ENCODE data around the gene LRRC2. TPM values are rescaled to one million over a fixed set of nuclear protein-coding genes. Genes with fewer than 3 reads are reported as not detected.

LRRC2 gene
- total and polyA plus RNA-seq, 9 of the 15 experiments (the other 6 are each of a cell fraction or from before 2014, with no cell fraction given): 0.01 to 0.04 (median 0.03) TPM; not detected in 5

DNA sequence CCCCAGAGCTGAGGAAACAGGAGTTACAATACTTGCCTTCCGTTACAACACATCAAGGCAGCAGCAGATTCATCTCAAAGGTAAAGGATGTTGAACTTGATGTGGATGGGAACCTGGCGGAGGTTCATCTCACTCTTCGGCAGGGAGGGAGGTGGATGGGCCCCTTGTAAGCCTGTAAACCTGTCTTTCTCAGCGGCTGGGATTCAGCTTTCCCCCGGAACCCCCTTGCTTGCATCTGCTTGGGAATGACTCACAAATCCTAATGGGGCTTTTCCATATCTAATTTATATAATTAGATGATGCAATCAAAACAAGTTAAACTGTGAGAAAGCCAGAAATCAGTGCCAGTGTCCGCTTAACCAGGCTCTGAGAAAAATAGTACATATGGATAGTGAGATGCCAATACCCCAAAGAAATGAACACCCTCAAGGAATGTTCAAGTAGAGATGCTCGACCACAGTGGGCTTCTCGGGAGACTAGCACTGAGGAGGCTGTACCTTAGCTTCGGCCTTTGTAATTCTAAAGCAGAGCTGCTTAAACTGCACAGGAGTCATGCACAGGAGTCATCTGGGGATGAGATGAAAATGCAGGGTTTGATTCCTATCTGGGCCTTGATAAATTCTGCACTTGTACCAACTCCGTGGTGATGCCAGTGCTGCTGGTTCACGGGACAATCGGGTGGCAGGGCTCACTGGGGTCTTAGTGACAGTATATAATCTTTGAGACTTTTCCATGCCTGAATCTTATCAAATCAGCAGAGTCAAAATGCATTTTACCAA, 44.0 kb upstream of the LRRC2 start (continued):
- TF ChIP-seq HNRNPH1 (optimal IDR thresholded peaks at IDR 0.05; ENCODE audit: low read depth, low read length) (no peak), ZSCAN32 (CRISPR knock-in tag; IDR thresholded peaks at IDR 0.05) (0 out of 2 replicates have a peak, but pooled peaks have one; percentile 15)

DNA sequence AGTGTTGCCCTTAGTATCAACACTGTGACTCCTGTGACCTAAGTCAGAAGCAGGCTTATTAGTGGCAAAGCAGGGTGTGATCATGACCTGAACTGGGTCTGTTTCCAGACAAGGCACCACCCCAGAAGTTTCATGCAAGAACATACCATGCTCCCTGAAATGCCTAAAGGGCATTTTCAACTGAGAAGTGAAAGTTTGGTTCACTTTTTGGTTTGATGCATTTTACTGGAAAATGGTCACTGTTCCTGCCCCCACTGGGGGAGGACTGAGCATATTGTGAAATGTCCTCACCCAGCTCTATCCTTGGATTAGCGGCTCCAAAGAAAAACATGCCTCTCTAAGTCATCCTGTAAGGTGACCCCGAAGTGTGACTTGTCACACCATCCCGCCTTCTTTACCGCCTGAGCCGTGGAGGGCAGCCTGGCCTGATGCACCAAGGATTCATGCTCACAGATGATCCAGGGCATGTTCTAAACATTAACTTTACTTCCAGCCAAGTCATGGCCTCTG, 43.2 kb upstream of the LRRC2 start:
- intact Hi-C loops (cut with micrococcal nuclease): no loop called here
- no peak for ATAC-seq
- no peak for DNase-seq (ENCODE audit: extremely low read depth in 1 of 4, low spot score in 3 of 4)
- no peak overlapping the region for H2AFZ ChIP-seq (ENCODE audit: low read depth, low read length)
- H3K4me1 ChIP-seq (replicated peaks in 1 of 2; ENCODE audit: control insufficient read depth in 2 of 2, insufficient read depth in 2 of 2, low read length in 2 of 2): no peaks in the 10 kb centered on the region
- in situ Hi-C loops (cut with MboI): no loop called here
- no peaks in the 10 kb centered on the region for H4K20me1 ChIP-seq (replicated peaks; ENCODE audit: control insufficient read depth, insufficient read depth, low read length)
- H3K4me2 ChIP-seq (ENCODE audit: insufficient read depth, low read length): no peak overlapping the region
- peaks cover 38 to 45% of the 10 kb centered on the region in 2 experiments for H3K27me3 ChIP-seq (ENCODE audit: control insufficient read depth in 2 of 2, insufficient read depth in 2 of 2, low read length in 2 of 2)
- no peaks in the 10 kb centered on the region for H3K79me2 ChIP-seq (ENCODE audit: control insufficient read depth, insufficient read depth, low read length)
- CTCF ChIA-PET (ENCODE audit: low intra/inter-chr PET ratio): no interaction called here
- H3K9ac ChIP-seq (ENCODE audit: insufficient read depth in 1 of 2, low read depth in 2 of 2, low read length in 2 of 2): no peak overlapping the region
- POLR2A ChIA-PET: interaction anchor here (0.8 to 1.6 kb wide), 3 partner anchors 10 to 26 kb away, joined by 3 to 6 read pairs (median 3); no protein-coding TSS in a partner anchor
- no peak overlapping the region for H3K4me3 ChIP-seq
- BruUV-seq (replicated peaks): no TSS peak
- no peak overlapping the region for H3K27ac ChIP-seq (ENCODE audit: extremely low read depth, low read depth, low read length)
- H3K9me1 ChIP-seq (ENCODE audit: control insufficient read depth, insufficient read depth, low read length): no peaks in the 10 kb centered on the region
- 6% methylated on average over 5 of the region's 5 CpGs for WGBS (ENCODE audit: insufficient coverage, low coverage, missing lambda C conversion rate)
- H3K36me3 ChIP-seq (ENCODE audit: control insufficient read depth, insufficient read depth, low read length): no peaks in the 10 kb centered on the region
- FAIRE-seq: no peak
- H3K9me3 ChIP-seq (replicated peaks; ENCODE audit: control insufficient read depth, insufficient read depth, low read depth, low read length): no peaks in the 10 kb centered on the region
- TF ChIP-seq, protein P1, sequence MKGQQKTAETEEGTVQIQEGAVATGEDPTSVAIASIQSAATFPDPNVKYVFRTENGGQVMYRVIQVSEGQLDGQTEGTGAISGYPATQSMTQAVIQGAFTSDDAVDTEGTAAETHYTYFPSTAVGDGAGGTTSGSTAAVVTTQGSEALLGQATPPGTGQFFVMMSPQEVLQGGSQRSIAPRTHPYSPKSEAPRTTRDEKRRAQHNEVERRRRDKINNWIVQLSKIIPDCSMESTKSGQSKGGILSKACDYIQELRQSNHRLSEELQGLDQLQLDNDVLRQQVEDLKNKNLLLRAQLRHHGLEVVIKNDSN (CRISPR knock-in tag; IDR thresholded peaks at IDR 0.05): no peak
- TF ChIP-seq MXI1 (IDR thresholded peaks at IDR 0.05; ENCODE audit: low read depth, low read length) (no peak), NONO (IDR thresholded peaks at IDR 0.05; ENCODE audit: low read depth in 2 of 2, low read length in 1 of 2) (no peak), GTF2F1 (IDR thresholded peaks at IDR 0.05; ENCODE audit: low read depth, low read length) (no peak), SAFB (IDR thresholded peaks at IDR 0.05; ENCODE audit: borderline replicate concordance, low read depth, low read length) (no peak), TAL1 (IDR thresholded peaks at IDR 0.05) (no peak), ZEB2 (IDR thresholded peaks at IDR 0.05) (no peak), ELF4 (CRISPR knock-in tag; IDR thresholded peaks at IDR 0.05) (no peak), GABPB1 (CRISPR knock-in tag; IDR thresholded peaks at IDR 0.05) (no peak), FOXK1 (CRISPR knock-in tag; IDR thresholded peaks at IDR 0.05; ENCODE audit: borderline replicate concordance) (no peak), RFX1 (IDR thresholded peaks at IDR 0.05) (no peak), LCOR (CRISPR knock-in tag; IDR thresholded peaks at IDR 0.05) (no peak), XRCC3 (IDR thresholded peaks at IDR 0.05) (no peak), POLR2AphosphoS5 (IDR thresholded peaks at IDR 0.05; ENCODE audit: control insufficient read depth, insufficient read depth, low read depth, low read length) (no peak), POLR3A (IDR thresholded peaks at IDR 0.05; ENCODE audit: borderline replicate concordance, extremely low read depth, insufficient read depth, insufficient read length) (no peak)
- TF ChIP-seq, protein P2, sequence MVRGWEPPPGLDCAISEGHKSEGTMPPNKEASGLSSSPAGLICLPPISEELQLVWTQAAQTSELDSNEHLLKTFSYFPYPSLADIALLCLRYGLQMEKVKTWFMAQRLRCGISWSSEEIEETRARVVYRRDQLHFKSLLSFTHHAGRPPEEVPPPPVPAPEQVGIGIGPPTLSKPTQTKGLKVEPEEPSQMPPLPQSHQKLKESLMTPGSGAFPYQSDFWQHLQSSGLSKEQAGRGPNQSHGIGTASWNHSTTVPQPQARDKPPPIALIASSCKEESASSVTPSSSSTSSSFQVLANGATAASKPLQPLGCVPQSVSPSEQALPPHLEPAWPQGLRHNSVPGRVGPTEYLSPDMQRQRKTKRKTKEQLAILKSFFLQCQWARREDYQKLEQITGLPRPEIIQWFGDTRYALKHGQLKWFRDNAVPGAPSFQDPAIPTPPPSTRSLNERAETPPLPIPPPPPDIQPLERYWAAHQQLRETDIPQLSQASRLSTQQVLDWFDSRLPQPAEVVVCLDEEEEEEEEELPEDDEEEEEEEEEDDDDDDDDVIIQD (CRISPR knock-in tag; IDR thresholded peaks at IDR 0.05): no peak
